ENCODE data around the gene MCTP2.

DNA sequence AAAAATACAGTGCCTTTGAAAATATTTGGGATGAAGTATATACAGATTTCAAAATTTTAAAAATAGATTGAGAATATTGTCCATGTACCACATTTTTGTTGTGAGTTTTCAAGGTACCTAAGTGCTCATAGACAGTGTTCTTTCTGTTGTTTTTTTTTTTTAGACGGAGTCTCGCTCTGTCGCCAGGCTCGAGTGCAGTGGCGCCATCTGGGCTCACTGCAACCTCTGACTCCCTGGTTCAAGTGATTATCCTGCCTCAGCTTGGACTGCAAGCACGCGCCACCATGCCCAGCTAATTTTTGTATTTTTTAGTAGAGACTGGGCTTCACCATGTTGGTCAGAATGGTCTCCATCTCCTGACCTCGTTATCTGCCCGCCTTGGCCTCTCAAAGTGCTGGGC lies 223.9 kb downstream of the MCTP2 start:
- TF ChIP-seq, protein P1, sequence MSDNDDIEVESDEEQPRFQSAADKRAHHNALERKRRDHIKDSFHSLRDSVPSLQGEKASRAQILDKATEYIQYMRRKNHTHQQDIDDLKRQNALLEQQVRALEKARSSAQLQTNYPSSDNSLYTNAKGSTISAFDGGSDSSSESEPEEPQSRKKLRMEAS (CRISPR knock-in tag; IDR thresholded peaks at IDR 0.05) = no peak
- no peak for TF ChIP-seq CREB1 (IDR thresholded peaks at IDR 0.05)
- no peak for TF ChIP-seq CREB1 (CRISPR knock-in tag; IDR thresholded peaks at IDR 0.05)
- TF ChIP-seq HDAC8 (tag; IDR thresholded peaks at IDR 0.05) = no peak
- TF ChIP-seq, protein P2, sequence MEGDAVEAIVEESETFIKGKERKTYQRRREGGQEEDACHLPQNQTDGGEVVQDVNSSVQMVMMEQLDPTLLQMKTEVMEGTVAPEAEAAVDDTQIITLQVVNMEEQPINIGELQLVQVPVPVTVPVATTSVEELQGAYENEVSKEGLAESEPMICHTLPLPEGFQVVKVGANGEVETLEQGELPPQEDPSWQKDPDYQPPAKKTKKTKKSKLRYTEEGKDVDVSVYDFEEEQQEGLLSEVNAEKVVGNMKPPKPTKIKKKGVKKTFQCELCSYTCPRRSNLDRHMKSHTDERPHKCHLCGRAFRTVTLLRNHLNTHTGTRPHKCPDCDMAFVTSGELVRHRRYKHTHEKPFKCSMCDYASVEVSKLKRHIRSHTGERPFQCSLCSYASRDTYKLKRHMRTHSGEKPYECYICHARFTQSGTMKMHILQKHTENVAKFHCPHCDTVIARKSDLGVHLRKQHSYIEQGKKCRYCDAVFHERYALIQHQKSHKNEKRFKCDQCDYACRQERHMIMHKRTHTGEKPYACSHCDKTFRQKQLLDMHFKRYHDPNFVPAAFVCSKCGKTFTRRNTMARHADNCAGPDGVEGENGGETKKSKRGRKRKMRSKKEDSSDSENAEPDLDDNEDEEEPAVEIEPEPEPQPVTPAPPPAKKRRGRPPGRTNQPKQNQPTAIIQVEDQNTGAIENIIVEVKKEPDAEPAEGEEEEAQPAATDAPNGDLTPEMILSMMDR (IDR thresholded peaks at IDR 0.05 in 2 of 3, conservative IDR thresholded peaks at IDR 0.05 in 1 of 3; ENCODE audit: insufficient read depth in 2 of 3, low read depth in 1 of 3, low read length in 3 of 3) = no peak
- no peak for TF ChIP-seq PTBP1 (IDR thresholded peaks at IDR 0.05; ENCODE audit: low read depth, low read length)
- TF ChIP-seq, protein P3, sequence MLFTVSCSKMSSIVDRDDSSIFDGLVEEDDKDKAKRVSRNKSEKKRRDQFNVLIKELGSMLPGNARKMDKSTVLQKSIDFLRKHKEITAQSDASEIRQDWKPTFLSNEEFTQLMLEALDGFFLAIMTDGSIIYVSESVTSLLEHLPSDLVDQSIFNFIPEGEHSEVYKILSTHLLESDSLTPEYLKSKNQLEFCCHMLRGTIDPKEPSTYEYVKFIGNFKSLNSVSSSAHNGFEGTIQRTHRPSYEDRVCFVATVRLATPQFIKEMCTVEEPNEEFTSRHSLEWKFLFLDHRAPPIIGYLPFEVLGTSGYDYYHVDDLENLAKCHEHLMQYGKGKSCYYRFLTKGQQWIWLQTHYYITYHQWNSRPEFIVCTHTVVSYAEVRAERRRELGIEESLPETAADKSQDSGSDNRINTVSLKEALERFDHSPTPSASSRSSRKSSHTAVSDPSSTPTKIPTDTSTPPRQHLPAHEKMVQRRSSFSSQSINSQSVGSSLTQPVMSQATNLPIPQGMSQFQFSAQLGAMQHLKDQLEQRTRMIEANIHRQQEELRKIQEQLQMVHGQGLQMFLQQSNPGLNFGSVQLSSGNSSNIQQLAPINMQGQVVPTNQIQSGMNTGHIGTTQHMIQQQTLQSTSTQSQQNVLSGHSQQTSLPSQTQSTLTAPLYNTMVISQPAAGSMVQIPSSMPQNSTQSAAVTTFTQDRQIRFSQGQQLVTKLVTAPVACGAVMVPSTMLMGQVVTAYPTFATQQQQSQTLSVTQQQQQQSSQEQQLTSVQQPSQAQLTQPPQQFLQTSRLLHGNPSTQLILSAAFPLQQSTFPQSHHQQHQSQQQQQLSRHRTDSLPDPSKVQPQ (CRISPR knock-in tag; IDR thresholded peaks at IDR 0.05; ENCODE audit: borderline replicate concordance) = no peak
- TF ChIP-seq TOE1 (IDR thresholded peaks at IDR 0.05; ENCODE audit: borderline replicate concordance) = no peak
- TF ChIP-seq TOE1 (CRISPR knock-in tag; IDR thresholded peaks at IDR 0.05; ENCODE audit: borderline replicate concordance, low read depth) = no peak
- TF ChIP-seq ARHGAP35 (IDR thresholded peaks at IDR 0.05; ENCODE audit: partially characterized antibody) = no peak
- TF ChIP-seq, protein P4, sequence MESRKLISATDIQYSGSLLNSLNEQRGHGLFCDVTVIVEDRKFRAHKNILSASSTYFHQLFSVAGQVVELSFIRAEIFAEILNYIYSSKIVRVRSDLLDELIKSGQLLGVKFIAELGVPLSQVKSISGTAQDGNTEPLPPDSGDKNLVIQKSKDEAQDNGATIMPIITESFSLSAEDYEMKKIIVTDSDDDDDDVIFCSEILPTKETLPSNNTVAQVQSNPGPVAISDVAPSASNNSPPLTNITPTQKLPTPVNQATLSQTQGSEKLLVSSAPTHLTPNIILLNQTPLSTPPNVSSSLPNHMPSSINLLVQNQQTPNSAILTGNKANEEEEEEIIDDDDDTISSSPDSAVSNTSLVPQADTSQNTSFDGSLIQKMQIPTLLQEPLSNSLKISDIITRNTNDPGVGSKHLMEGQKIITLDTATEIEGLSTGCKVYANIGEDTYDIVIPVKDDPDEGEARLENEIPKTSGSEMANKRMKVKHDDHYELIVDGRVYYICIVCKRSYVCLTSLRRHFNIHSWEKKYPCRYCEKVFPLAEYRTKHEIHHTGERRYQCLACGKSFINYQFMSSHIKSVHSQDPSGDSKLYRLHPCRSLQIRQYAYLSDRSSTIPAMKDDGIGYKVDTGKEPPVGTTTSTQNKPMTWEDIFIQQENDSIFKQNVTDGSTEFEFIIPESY (CRISPR knock-in tag; IDR thresholded peaks at IDR 0.05) = no peak
- TF ChIP-seq EZH2 (IDR thresholded peaks at IDR 0.05; ENCODE audit: borderline replicate concordance, low read depth, low read length) = no peak
- TF ChIP-seq ZNF3 (CRISPR knock-in tag; IDR thresholded peaks at IDR 0.05) = no peak

Measured in K562 (cell line).